Left ventricle myocardium inferior (tissue), 1 donor: ENCODE measurements around the gene GABBR2. TPM values are rescaled to one million over a fixed set of nuclear protein-coding genes. Genes with fewer than 3 reads are reported as not detected.
A peak's percentile ranks its signal among the peaks of the same experiment; 100 is the strongest.

Experiments used
- DNase-seq: peaks from one replicate; pipeline ENCODE4 v3.0.0-alpha.2; 2020
- H3K27ac ChIP-seq: fragments of 200-600 bp; replicated peaks from 2 replicates; pipeline ENCODE4 v1.8.0; 2021
- H3K27me3 ChIP-seq: fragments of 200-600 bp; 2 replicates; pipeline ENCODE4 v1.8.0; 2021; ENCODE audit warnings: low read depth
- H3K36me3 ChIP-seq: fragments of 200-600 bp; 2 replicates; pipeline ENCODE4 v1.8.0; 2021
- H3K4me1 ChIP-seq: fragments of 200-600 bp; 2 replicates; pipeline ENCODE4 v1.8.0; 2021
- H3K4me3 ChIP-seq: fragments of 200-600 bp; 2 replicates; pipeline ENCODE4 v1.8.0; 2021; ENCODE audit warnings: mild to moderate bottlenecking, moderate library complexity
- H3K9me3 ChIP-seq: fragments of 200-600 bp; replicated peaks from 2 replicates; pipeline ENCODE4 v1.8.0; 2021
- CTCF ChIP-seq: fragments of 200-600 bp; IDR thresholded peaks from 2 replicates; pipeline ENCODE4 v1.8.0; 2021; ENCODE audit warnings: antibody characterized with exemption, mild to moderate bottlenecking, borderline replicate concordance
- intact Hi-C: fragments of 100-400 bp; cut with micrococcal nuclease; formaldehyde crosslinking; loops from one replicate; pipeline ENCODE4 v1.11.0; 2022
- total RNA-seq: library from RNA; stranded (reverse); fragmentation: NEBNext Ultra II Directional; extraction: Animal tissue kit (Norgen Biotek cat#: 25700); gene quantifications from one replicate; pipeline ENCODE4 v1.2.1, GENCODE V29; 2021
- donor health status: DM: no; HTN: yes; CAD: no; lungs with severe emphysema.

Gene GABBR2
- total RNA-seq, 1 donor from 2014 or later: 1.1 TPM

- no peak for TF ChIP-seq CTCF
- H3K4me3 ChIP-seq: no peak overlapping the region
- H3K9me3 ChIP-seq: no peaks in the 10 kb centered on the region
- H3K36me3 ChIP-seq: no peaks in the 10 kb centered on the region
- no peak for DNase-seq
- H3K4me1 ChIP-seq: peaks cover 52% of the 10 kb centered on the region
- intact Hi-C loops: loop anchor here (10.0 kb wide), 1 partner anchor 179 kb away; no protein-coding TSS in a partner anchor
- H3K27me3 ChIP-seq: no peaks in the 10 kb centered on the region
- no peak overlapping the region for H3K27ac ChIP-seq
Observed at GRCh38 chr9:98253565-98253964, 455.2 kb downstream of the GABBR2 start.

- Histone ChIP-seq H3K9me3 (no peaks in the 10 kb centered on the region), H3K4me3 (no peak overlapping the region), H3K4me1 (peaks cover 54% of the 10 kb centered on the region), H3K36me3 (no peaks in the 10 kb centered on the region), H3K27me3 (no peaks in the 10 kb centered on the region), H3K27ac (no peak overlapping the region)
- TF ChIP-seq CTCF: no peak
- DNase-seq: no peak
- intact Hi-C loops: loop anchor here (10.0 kb wide), 1 partner anchor 177 kb away; no protein-coding TSS in a partner anchor
Observed at GRCh38 chr9:98251551-98251950, 457.2 kb downstream of the GABBR2 start.

GRCh38 chr9:98249771-98250170, 459.0 kb downstream of the GABBR2 start:
- intact Hi-C loops: loop anchor here (10.0 kb wide), 1 partner anchor 175 kb away; no protein-coding TSS in a partner anchor
- peaks cover 41% of the 10 kb centered on the region for H3K4me1 ChIP-seq
- H3K27ac ChIP-seq: peak overlapping the region; percentile 82

GRCh38 chr9:98248737-98249474, 459.8 kb downstream of the GABBR2 start:
- no peak for TF ChIP-seq CTCF
- H3K27me3 ChIP-seq: no peaks in the 10 kb centered on the region
- no peaks in the 10 kb centered on the region for H3K9me3 ChIP-seq
- peak overlapping the region; percentile 82 for H3K27ac ChIP-seq
- H3K4me3 ChIP-seq: no peak overlapping the region
- H3K4me1 ChIP-seq: peaks cover 33% of the 10 kb centered on the region
- DNase-seq: peak; percentile 72
- intact Hi-C loops: no loop called here
- no peaks in the 10 kb centered on the region for H3K36me3 ChIP-seq

More at GRCh38 chr9:98249771-98250170, 459.0 kb downstream of the GABBR2 start:
- Histone ChIP-seq H3K27me3 (no peaks in the 10 kb centered on the region), H3K9me3 (no peaks in the 10 kb centered on the region), H3K4me3 (no peak overlapping the region), H3K36me3 (no peaks in the 10 kb centered on the region)
- TF ChIP-seq CTCF: no peak
- DNase-seq: no peak

GRCh38 chr9:98247831-98248657, 460.7 kb downstream of the GABBR2 start:
- intact Hi-C loops: no loop called here
- Histone ChIP-seq H3K27ac (peak overlapping the region; percentile 82), H3K4me3 (no peak overlapping the region), H3K9me3 (no peaks in the 10 kb centered on the region), H3K4me1 (peaks cover 24% of the 10 kb centered on the region), H3K27me3 (no peaks in the 10 kb centered on the region), H3K36me3 (peaks cover 3% of the 10 kb centered on the region)
- no peak for DNase-seq
- no peak for TF ChIP-seq CTCF
